Measurements from ENCODE around the gene KLHL29. TPM values are rescaled to one million over a fixed set of nuclear protein-coding genes. Genes with fewer than 3 reads are reported as not detected.

The KLHL29 gene
- total RNA-seq, 1 experiment from 2014 or later = 3.4 TPM

GRCh38 chr2:23626701-23627230, 241.8 kb downstream of the KLHL29 start:
- TF ChIP-seq CTCF (conservative IDR thresholded peaks at IDR 0.05) = no peak
- TF ChIP-seq EZH2 (IDR thresholded peaks at IDR 0.05; ENCODE audit: low read depth) = no peak
- ChIA-PET POLR2A (ENCODE audit: unreplicated experiment) (no interaction called here), CTCF (no interaction called here)
- DNase-seq = no peak
- no peak overlapping the region for H3K27ac ChIP-seq
- H3K36me3 ChIP-seq (ENCODE audit: low read depth) = no peaks in the 10 kb centered on the region
- H3K4me1 ChIP-seq (replicated peaks; ENCODE audit: insufficient read depth) = no peaks in the 10 kb centered on the region
- H3K79me2 ChIP-seq (ENCODE audit: low read depth) = no peaks in the 10 kb centered on the region
- no peak overlapping the region for H3K4me2 ChIP-seq
- no peak overlapping the region for H2AFZ ChIP-seq
- no peaks in the 10 kb centered on the region for H3K27me3 ChIP-seq (ENCODE audit: insufficient read depth, low read depth)
- peaks cover 4% of the 10 kb centered on the region; the same call in 1 of the 2 replicates for H3K9me3 ChIP-seq (ENCODE audit: insufficient read depth, low read depth)
- BruUV-seq (replicated peaks) = no TSS peak
- H3K4me3 ChIP-seq = no peak overlapping the region
- intact Hi-C loops (cut with micrococcal nuclease; ENCODE audit: unreplicated experiment) = no loop called here
- H4K20me1 ChIP-seq (ENCODE audit: insufficient read depth) = no peaks in the 10 kb centered on the region
- H3F3A ChIP-seq (ENCODE audit: insufficient read depth, low read depth) = no peaks in the 10 kb centered on the region
- H3K9me2 ChIP-seq (ENCODE audit: insufficient read depth) = no peaks in the 10 kb centered on the region

- Histone ChIP-seq H3K4me2 (no peak overlapping the region), H3K36me3 (ENCODE audit: low read depth) (no peaks in the 10 kb centered on the region), H3K4me1 (replicated peaks; ENCODE audit: insufficient read depth) (no peaks in the 10 kb centered on the region), H3K4me3 (no peak overlapping the region), H2AFZ (no peak overlapping the region), H3K9me2 (ENCODE audit: insufficient read depth) (no peaks in the 10 kb centered on the region), H3F3A (ENCODE audit: insufficient read depth, low read depth) (no peaks in the 10 kb centered on the region), H3K27me3 (ENCODE audit: insufficient read depth, low read depth) (no peaks in the 10 kb centered on the region), H3K79me2 (ENCODE audit: low read depth) (no peaks in the 10 kb centered on the region), H3K27ac (no peak overlapping the region), H4K20me1 (ENCODE audit: insufficient read depth) (no peaks in the 10 kb centered on the region), H3K9me3 (ENCODE audit: insufficient read depth, low read depth) (peaks cover 4% of the 10 kb centered on the region; the same call in 1 of the 2 replicates)
- TF ChIP-seq CTCF (conservative IDR thresholded peaks at IDR 0.05) (no peak), EZH2 (IDR thresholded peaks at IDR 0.05; ENCODE audit: low read depth) (no peak)
- ChIA-PET CTCF (no interaction called here), POLR2A (ENCODE audit: unreplicated experiment) (no interaction called here)
- BruUV-seq (replicated peaks) = no TSS peak
- intact Hi-C loops (cut with micrococcal nuclease; ENCODE audit: unreplicated experiment) = no loop called here
- DNase-seq = no peak
These were observed 242.4 kb downstream of the KLHL29 start for GRCh38 chr2:23627236-23628009.

GRCh38 chr2:23628926-23629771, 244.2 kb downstream of the KLHL29 start:
- Histone ChIP-seq H3K9me3 (ENCODE audit: insufficient read depth, low read depth) (peaks cover 4% of the 10 kb centered on the region; the same call in 1 of the 2 replicates), H2AFZ (no peak overlapping the region), H3K27me3 (ENCODE audit: insufficient read depth, low read depth) (no peaks in the 10 kb centered on the region), H3K4me2 (no peak overlapping the region), H3K9me2 (ENCODE audit: insufficient read depth) (no peaks in the 10 kb centered on the region), H3K4me3 (no peak overlapping the region), H4K20me1 (ENCODE audit: insufficient read depth) (no peaks in the 10 kb centered on the region), H3K4me1 (replicated peaks; ENCODE audit: insufficient read depth) (no peaks in the 10 kb centered on the region), H3K27ac (no peak overlapping the region), H3F3A (ENCODE audit: insufficient read depth, low read depth) (no peaks in the 10 kb centered on the region), H3K36me3 (ENCODE audit: low read depth) (no peaks in the 10 kb centered on the region), H3K79me2 (ENCODE audit: low read depth) (no peaks in the 10 kb centered on the region)
- TF ChIP-seq EZH2 (IDR thresholded peaks at IDR 0.05; ENCODE audit: low read depth) = no peak
- no peak for TF ChIP-seq CTCF (conservative IDR thresholded peaks at IDR 0.05)
- no TSS peak for BruUV-seq (replicated peaks)
- DNase-seq = no peak
- POLR2A ChIA-PET (ENCODE audit: unreplicated experiment) = no interaction called here
- intact Hi-C loops (cut with micrococcal nuclease; ENCODE audit: unreplicated experiment) = no loop called here
- CTCF ChIA-PET = no interaction called here
